Measurements from ENCODE around the gene RTCA. TPM values are rescaled to one million over a fixed set of nuclear protein-coding genes. Genes with fewer than 3 reads are reported as not detected.

Gene RTCA
- total RNA-seq, 1 experiment from 2014 or later: 26.5 TPM

- Histone ChIP-seq H3K27me3 (ENCODE audit: insufficient read depth, low read length) (no peaks in the 10 kb centered on the region), H3K9ac (ENCODE audit: low read length) (no peak overlapping the region), H4K20me1 (ENCODE audit: insufficient read depth) (no peaks in the 10 kb centered on the region), H3K4me2 (ENCODE audit: low read length) (no peak overlapping the region), H3K36me3 (ENCODE audit: control insufficient read depth in 1 of 2, insufficient read depth in 2 of 2, low read length in 2 of 2) (no peaks in the 10 kb centered on the region), H3K9me2 (ENCODE audit: insufficient read depth) (no peaks in the 10 kb centered on the region), H3K9me3 (ENCODE audit: control insufficient read depth in 1 of 2, insufficient read depth in 1 of 2, low read depth in 1 of 2, low read length in 2 of 2) (no peaks in the 10 kb centered on the region), H3K4me3 (replicated peaks in 1 of 2; ENCODE audit: low read depth in 1 of 2, low read length in 2 of 2) (no peak overlapping the region), H2AFZ (ENCODE audit: low read depth, low read length, poor library complexity, severe bottlenecking) (peak overlapping the region; percentile 40), H3K27ac (ENCODE audit: low read depth, low read length) (no peak overlapping the region), H3K4me1 (ENCODE audit: control insufficient read depth in 1 of 2, insufficient read depth in 2 of 2, low read length in 2 of 2) (no peaks in the 10 kb centered on the region; a peak in 1 of 4 replicates), H3K79me2 (ENCODE audit: insufficient read depth, low read length) (no peaks in the 10 kb centered on the region)
- ATAC-seq (no peak), DNase-seq (ENCODE audit: low read depth, low spot score) (no peak)
- RAD21 ChIA-PET (ENCODE audit: low non-redundant PET in 1 of 2, low total read pairs in 2 of 2, uncharacterized antibody in 2 of 2, unreplicated experiment in 2 of 2): no interaction called here
- CTCF ChIA-PET: no interaction called here
- TF ChIP-seq, protein P1, sequence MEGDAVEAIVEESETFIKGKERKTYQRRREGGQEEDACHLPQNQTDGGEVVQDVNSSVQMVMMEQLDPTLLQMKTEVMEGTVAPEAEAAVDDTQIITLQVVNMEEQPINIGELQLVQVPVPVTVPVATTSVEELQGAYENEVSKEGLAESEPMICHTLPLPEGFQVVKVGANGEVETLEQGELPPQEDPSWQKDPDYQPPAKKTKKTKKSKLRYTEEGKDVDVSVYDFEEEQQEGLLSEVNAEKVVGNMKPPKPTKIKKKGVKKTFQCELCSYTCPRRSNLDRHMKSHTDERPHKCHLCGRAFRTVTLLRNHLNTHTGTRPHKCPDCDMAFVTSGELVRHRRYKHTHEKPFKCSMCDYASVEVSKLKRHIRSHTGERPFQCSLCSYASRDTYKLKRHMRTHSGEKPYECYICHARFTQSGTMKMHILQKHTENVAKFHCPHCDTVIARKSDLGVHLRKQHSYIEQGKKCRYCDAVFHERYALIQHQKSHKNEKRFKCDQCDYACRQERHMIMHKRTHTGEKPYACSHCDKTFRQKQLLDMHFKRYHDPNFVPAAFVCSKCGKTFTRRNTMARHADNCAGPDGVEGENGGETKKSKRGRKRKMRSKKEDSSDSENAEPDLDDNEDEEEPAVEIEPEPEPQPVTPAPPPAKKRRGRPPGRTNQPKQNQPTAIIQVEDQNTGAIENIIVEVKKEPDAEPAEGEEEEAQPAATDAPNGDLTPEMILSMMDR (IDR thresholded peaks at IDR 0.05 in 2 of 3, conservative IDR thresholded peaks at IDR 0.05 in 1 of 3; ENCODE audit: borderline replicate concordance in 1 of 3, insufficient read depth in 1 of 3, low read depth in 2 of 3, low read length in 2 of 3): no peak
- TF ChIP-seq POLR2AphosphoS5 (IDR thresholded peaks at IDR 0.05; ENCODE audit: low read depth, low read length) (no peak), EGR1 (IDR thresholded peaks at IDR 0.05; ENCODE audit: low read depth) (no peak), EZH2 (IDR thresholded peaks at IDR 0.05) (no peak), SRF (IDR thresholded peaks at IDR 0.05; ENCODE audit: low read depth) (no peak), FOSL1 (IDR thresholded peaks at IDR 0.05; ENCODE audit: low read depth) (no peak), JUND (IDR thresholded peaks at IDR 0.05) (no peak), ATF3 (IDR thresholded peaks at IDR 0.05) (no peak), POLR2A (IDR thresholded peaks at IDR 0.05; ENCODE audit: borderline replicate concordance, extremely low read depth, insufficient read depth, insufficient read length) (no peak), TCF7L2 (IDR thresholded peaks at IDR 0.05; ENCODE audit: borderline replicate concordance, extremely low read depth, insufficient read depth, insufficient read length) (no peak), ELF1 (IDR thresholded peaks at IDR 0.05; ENCODE audit: borderline replicate concordance, low read depth) (no peak), YY1 (IDR thresholded peaks at IDR 0.05; ENCODE audit: extremely low read depth, insufficient replicate concordance, low read depth, low read length) (no peak), ZFX (IDR thresholded peaks at IDR 0.05) (no peak), SP1 (IDR thresholded peaks at IDR 0.05; ENCODE audit: low read depth) (no peak), RAD21 (IDR thresholded peaks at IDR 0.05; ENCODE audit: low read depth) (no peak), SIN3A (IDR thresholded peaks at IDR 0.05; ENCODE audit: low read depth) (no peak), CBX3 (IDR thresholded peaks at IDR 0.05; ENCODE audit: low read depth) (no peak), REST (IDR thresholded peaks at IDR 0.05; ENCODE audit: low read depth) (no peak)
- TF ChIP-seq, protein P2, sequence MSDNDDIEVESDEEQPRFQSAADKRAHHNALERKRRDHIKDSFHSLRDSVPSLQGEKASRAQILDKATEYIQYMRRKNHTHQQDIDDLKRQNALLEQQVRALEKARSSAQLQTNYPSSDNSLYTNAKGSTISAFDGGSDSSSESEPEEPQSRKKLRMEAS (IDR thresholded peaks at IDR 0.05): no peak
- TF ChIP-seq, protein P3, sequence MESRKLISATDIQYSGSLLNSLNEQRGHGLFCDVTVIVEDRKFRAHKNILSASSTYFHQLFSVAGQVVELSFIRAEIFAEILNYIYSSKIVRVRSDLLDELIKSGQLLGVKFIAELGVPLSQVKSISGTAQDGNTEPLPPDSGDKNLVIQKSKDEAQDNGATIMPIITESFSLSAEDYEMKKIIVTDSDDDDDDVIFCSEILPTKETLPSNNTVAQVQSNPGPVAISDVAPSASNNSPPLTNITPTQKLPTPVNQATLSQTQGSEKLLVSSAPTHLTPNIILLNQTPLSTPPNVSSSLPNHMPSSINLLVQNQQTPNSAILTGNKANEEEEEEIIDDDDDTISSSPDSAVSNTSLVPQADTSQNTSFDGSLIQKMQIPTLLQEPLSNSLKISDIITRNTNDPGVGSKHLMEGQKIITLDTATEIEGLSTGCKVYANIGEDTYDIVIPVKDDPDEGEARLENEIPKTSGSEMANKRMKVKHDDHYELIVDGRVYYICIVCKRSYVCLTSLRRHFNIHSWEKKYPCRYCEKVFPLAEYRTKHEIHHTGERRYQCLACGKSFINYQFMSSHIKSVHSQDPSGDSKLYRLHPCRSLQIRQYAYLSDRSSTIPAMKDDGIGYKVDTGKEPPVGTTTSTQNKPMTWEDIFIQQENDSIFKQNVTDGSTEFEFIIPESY (IDR thresholded peaks at IDR 0.05; ENCODE audit: extremely low read depth, insufficient replicate concordance, low read length): no peak
- POLR2A ChIA-PET: interaction anchor here (0.7 kb wide), 1 partner anchor 700 kb away, joined by 3 read pairs; the partner anchor contains the start of gene DPH5
- intact Hi-C loops (cut with micrococcal nuclease): no loop called here
- no TSS peak for BruUV-seq (replicated peaks)
These were observed 59.7 kb downstream of the RTCA start for GRCh38 chr1:100325415-100326324.
